Mononuclear cell (primary cell): ENCODE data around the gene RNF167. TPM values are rescaled to one million over a fixed set of nuclear protein-coding genes. Genes with fewer than 3 reads are reported as not detected.
A peak's percentile ranks its signal among the peaks of the same experiment; 100 is the strongest.
"Not testable (repeated sequence)": the region's sequence is repeated elsewhere in the genome, so short reads cannot be mapped to it uniquely, and the experiment has no call there.

Source experiments
- H3K27me3 ChIP-seq: 2 replicates; pipeline ENCODE4 v1.6.0; 2011; ENCODE audit warnings: low read length, control low read depth; ENCODE audit not compliant: insufficient read depth
- H3K4me1 ChIP-seq: 2 replicates; pipeline ENCODE4 v1.5.1; 2011; ENCODE audit warnings: mild to moderate bottlenecking, low read length, control low read depth; ENCODE audit not compliant: insufficient read depth
- H3K4me3 ChIP-seq: 2 replicates; pipeline ENCODE4 v1.5.1; 2011; ENCODE audit warnings: mild to moderate bottlenecking, low read length, moderate library complexity
- H3K9me3 ChIP-seq: 2 replicates; pipeline ENCODE4 v1.5.1; 2011; ENCODE audit warnings: low read depth, mild to moderate bottlenecking, control low read depth, low read length
- total RNA-seq: library from RNA; depleted of rRNA; stranded (reverse); fragments of >200 nt; gene quantifications from one replicate; pipeline ENCODE4 v1.2.3, GENCODE V29; 2012

Gene RNF167
- total RNA-seq, 1 donor = 19.3 TPM

- no peaks in the 10 kb centered on the region for H3K27me3 ChIP-seq
- no peak overlapping the region for H3K4me3 ChIP-seq
- no peaks in the 10 kb centered on the region for H3K9me3 ChIP-seq
- peaks cover 15% of the 10 kb centered on the region for H3K4me1 ChIP-seq
These were observed 19.6 kb upstream of the RNF167 start for GRCh38 chr17:4920351-4921048.

- Histone ChIP-seq H3K4me3 (no peak overlapping the region), H3K27me3 (no peaks in the 10 kb centered on the region), H3K4me1 (peaks cover 15% of the 10 kb centered on the region), H3K9me3 (no peaks in the 10 kb centered on the region)
These were observed 18.7 kb upstream of the RNF167 start for GRCh38 chr17:4921320-4921719.

GRCh38 chr17:4926577-4927335 is 13.3 kb upstream of the RNF167 start:
- H3K9me3 ChIP-seq, H3K4me3 ChIP-seq, H3K27me3 ChIP-seq, H3K4me1 ChIP-seq: not testable (repeated sequence)

- Histone ChIP-seq H3K4me1 (peaks cover 5% of the 10 kb centered on the region), H3K4me3 (no peak overlapping the region), H3K27me3 (no peaks in the 10 kb centered on the region), H3K9me3 (no peaks in the 10 kb centered on the region)
These were observed 11.2 kb upstream of the RNF167 start for GRCh38 chr17:4928881-4929280.

- no peaks in the 10 kb centered on the region for H3K9me3 ChIP-seq
- H3K4me1 ChIP-seq = peaks cover 15% of the 10 kb centered on the region
- no peaks in the 10 kb centered on the region for H3K27me3 ChIP-seq
- no peak within 1 kb of the TSS for H3K4me3 ChIP-seq
These were observed 8.1 kb upstream of the RNF167 start, which contains the start of gene GP1BA for GRCh38 chr17:4931963-4932362. GP1BA (plus strand) TSS chr17:4932277; CDS start chr17:4932605, 328 bp downstream.

- H3K27me3 ChIP-seq = no peaks in the 10 kb centered on the region
- H3K9me3 ChIP-seq = no peaks in the 10 kb centered on the region
- peaks cover 15% of the 10 kb centered on the region for H3K4me1 ChIP-seq
- H3K4me3 ChIP-seq = no peak overlapping the region
These were observed 7.3 kb upstream of the RNF167 start for GRCh38 chr17:4932756-4933155.

- Histone ChIP-seq H3K27me3 (no peaks in the 10 kb centered on the region), H3K4me3 (no peak overlapping the region), H3K4me1 (peaks cover 22% of the 10 kb centered on the region), H3K9me3 (no peaks in the 10 kb centered on the region)
These were observed 6.4 kb upstream of the RNF167 start for GRCh38 chr17:4933646-4934045.

- Histone ChIP-seq H3K27me3 (no peaks in the 10 kb centered on the region), H3K9me3 (no peaks in the 10 kb centered on the region), H3K4me1 (peaks cover 30% of the 10 kb centered on the region), H3K4me3 (no peak overlapping the region)
These were observed 5.7 kb upstream of the RNF167 start for GRCh38 chr17:4934173-4934979.

GRCh38 chr17:4935650-4936049 is 4.4 kb upstream of the RNF167 start:
- Histone ChIP-seq H3K27me3 (no peaks in the 10 kb centered on the region), H3K4me3 (no peak overlapping the region), H3K4me1 (peaks cover 31% of the 10 kb centered on the region), H3K9me3 (no peaks in the 10 kb centered on the region)

GRCh38 chr17:4936436-4936835 is 3.6 kb upstream of the RNF167 start:
- Histone ChIP-seq H3K4me3 (no peak overlapping the region), H3K27me3 (no peaks in the 10 kb centered on the region), H3K4me1 (peaks cover 38% of the 10 kb centered on the region), H3K9me3 (no peaks in the 10 kb centered on the region)

- Histone ChIP-seq H3K9me3 (no peaks in the 10 kb centered on the region), H3K4me3 (no peak overlapping the region), H3K27me3 (no peaks in the 10 kb centered on the region), H3K4me1 (peaks cover 45% of the 10 kb centered on the region)
These were observed 2.5 kb upstream of the RNF167 start for GRCh38 chr17:4937553-4937952.

GRCh38 chr17:4938069-4938491 is 2.0 kb upstream of the RNF167 start:
- H3K4me1 ChIP-seq = peaks cover 50% of the 10 kb centered on the region
- H3K9me3 ChIP-seq = no peaks in the 10 kb centered on the region
- H3K4me3 ChIP-seq = no peak overlapping the region
- no peaks in the 10 kb centered on the region for H3K27me3 ChIP-seq

- H3K4me3 ChIP-seq = peak overlapping the region; percentile 98
- no peaks in the 10 kb centered on the region for H3K27me3 ChIP-seq
- peaks cover 57% of the 10 kb centered on the region for H3K4me1 ChIP-seq
- H3K9me3 ChIP-seq = no peaks in the 10 kb centered on the region
These were observed 1.2 kb upstream of the RNF167 start for GRCh38 chr17:4938688-4939545.

- Histone ChIP-seq H3K27me3 (no peaks in the 10 kb centered on the region), H3K9me3 (no peaks in the 10 kb centered on the region), H3K4me1 (peaks cover 57% of the 10 kb centered on the region), H3K4me3 (peak overlapping the region; percentile 98)
These were observed 597 bp upstream of the RNF167 start for GRCh38 chr17:4939546-4939795.
